SK-N-SH treated with all-trans-retinoic acid at 6 μM for 48 hours (cell line): ENCODE measurements around the gene HPGDS.

Experiments
- ATAC-seq: fragments of 200-7000 bp; cut with Tn5 transposase; 3 replicates; pipeline ENCODE4 v1.9.1; 2020; ENCODE audit warnings: mild to moderate bottlenecking, moderate library complexity
- ARNTL ChIP-seq: fragments of 450-650 bp; formaldehyde crosslinking; IDR thresholded peaks from 2 replicates; pipeline ENCODE4 v1.5.0; 2020; ENCODE audit warnings: low read depth, mild to moderate bottlenecking, moderate library complexity, borderline replicate concordance
- CREB5 ChIP-seq: fragments of 250-450 bp; sonication (Bioruptor Pico); IDR thresholded peaks from 2 replicates; pipeline ENCODE4 v1.5.1; 2020; ENCODE audit warnings: low read depth, mild to moderate bottlenecking, moderate library complexity
- CSDC2 ChIP-seq: fragments of 250-450 bp; sonication (Bioruptor Pico); IDR thresholded peaks from 2 replicates; pipeline ENCODE4 v1.5.0; 2020; ENCODE audit warnings: mild to moderate bottlenecking, moderate library complexity
- CSRNP3 ChIP-seq: fragments of 250-450 bp; sonication (Bioruptor Pico); IDR thresholded peaks from 2 replicates; pipeline ENCODE4 v1.5.1; 2021; ENCODE audit warnings: mild to moderate bottlenecking, moderate library complexity
- ISL1 ChIP-seq: fragments of 250-450 bp; sonication (Bioruptor Pico); IDR thresholded peaks from 2 replicates; pipeline ENCODE4 v2.1.2; 2022; ENCODE audit warnings: mild to moderate bottlenecking, moderate library complexity
- OSR1 ChIP-seq: fragments of 250-450 bp; sonication (Bioruptor Pico); IDR thresholded peaks from 2 replicates; pipeline ENCODE4 v1.8.0; 2022; ENCODE audit warnings: moderate library complexity, mild to moderate bottlenecking, inconsistent platforms
- PATZ1 ChIP-seq: fragments of 250-450 bp; sonication (Bioruptor Pico); IDR thresholded peaks from 2 replicates; pipeline ENCODE4 v1.8.0; 2020; ENCODE audit warnings: mild to moderate bottlenecking, moderate library complexity, borderline replicate concordance
- PPARA ChIP-seq: fragments of 250-450 bp; sonication (Bioruptor Pico); IDR thresholded peaks from 2 replicates; pipeline ENCODE4 v1.5.0; 2020; ENCODE audit warnings: mild to moderate bottlenecking, borderline replicate concordance
- RARB ChIP-seq: fragments of 250-450 bp; sonication (Bioruptor Pico); IDR thresholded peaks from 2 replicates; pipeline ENCODE4 v1.8.0; 2021; ENCODE audit warnings: mild to moderate bottlenecking, moderate library complexity
- SNAI2 ChIP-seq: fragments of 250-450 bp; sonication (Bioruptor Pico); IDR thresholded peaks from 2 replicates; pipeline ENCODE4 v1.5.0; 2020; ENCODE audit warnings: mild to moderate bottlenecking, moderate library complexity
- TCF4 ChIP-seq: fragments of 250-450 bp; sonication (Bioruptor Pico); IDR thresholded peaks from 2 replicates; pipeline ENCODE4 v1.8.0; 2021; ENCODE audit warnings: mild to moderate bottlenecking, moderate library complexity, borderline replicate concordance
- TOX ChIP-seq: fragments of 250-450 bp; sonication (Bioruptor Pico); IDR thresholded peaks from 2 replicates; pipeline ENCODE4 v1.8.0; 2021; ENCODE audit warnings: mild to moderate bottlenecking, moderate library complexity, borderline replicate concordance
- TSHZ2 ChIP-seq: fragments of 250-450 bp; sonication (Bioruptor Pico); IDR thresholded peaks from 2 replicates; pipeline ENCODE4 v1.5.0; 2020; ENCODE audit warnings: mild to moderate bottlenecking, moderate library complexity
- ZC3H10 ChIP-seq: fragments of 250-450 bp; sonication (Bioruptor Pico); IDR thresholded peaks from 2 replicates; pipeline ENCODE4 v1.5.1; 2021; ENCODE audit warnings: mild to moderate bottlenecking, moderate library complexity
- ZFP3 ChIP-seq: fragments of 250-450 bp; sonication (Bioruptor Pico); IDR thresholded peaks from 2 replicates; pipeline ENCODE4 v1.5.0; 2020; ENCODE audit warnings: mild to moderate bottlenecking, moderate library complexity
- ZNF565 ChIP-seq: fragments of 450-650 bp; formaldehyde crosslinking; conservative IDR thresholded peaks from 2 replicates; pipeline ENCODE4 v1.5.0; 2020; ENCODE audit warnings: low read depth, mild to moderate bottlenecking, moderate library complexity
- ZNF70 ChIP-seq: fragments of 450-650 bp; formaldehyde crosslinking; IDR thresholded peaks from 2 replicates; pipeline ENCODE4 v1.5.0; 2020; ENCODE audit warnings: mild to moderate bottlenecking, moderate library complexity
- ZNF8 ChIP-seq: fragments of 450-650 bp; formaldehyde crosslinking; IDR thresholded peaks from 2 replicates; pipeline ENCODE4 v1.5.0; 2020; ENCODE audit warnings: mild to moderate bottlenecking, moderate library complexity

The HPGDS gene

GRCh38 chr4:94253036-94253435 lies 89.6 kb downstream of the HPGDS start (continued):
- TF ChIP-seq CREB5 (CRISPR knock-in tag) = no peak

GRCh38 chr4:94251094-94251493 lies 91.5 kb downstream of the HPGDS start:
- TF ChIP-seq PPARA (CRISPR knock-in tag) (no peak), ZNF8 (CRISPR knock-in tag) (no peak), CSRNP3 (no peak), ZFP3 (CRISPR knock-in tag) (no peak), TCF4 (CRISPR knock-in tag) (no peak), ZNF565 (CRISPR knock-in tag) (no peak), TSHZ2 (CRISPR knock-in tag) (no peak), PATZ1 (no peak), OSR1 (CRISPR knock-in tag) (no peak), TOX (CRISPR knock-in tag) (no peak), ZNF70 (no peak), CREB5 (CRISPR knock-in tag) (no peak), CSDC2 (CRISPR knock-in tag) (no peak), SNAI2 (CRISPR knock-in tag) (no peak), ISL1 (no peak), RARB (CRISPR knock-in tag) (no peak), ARNTL (CRISPR knock-in tag) (no peak), ZC3H10 (no peak)
- ATAC-seq = no peak
